Natural killer cell (primary cell): ENCODE measurements around the gene ATP2C2. TPM values are rescaled to one million over a fixed set of nuclear protein-coding genes. Genes with fewer than 3 reads are reported as not detected.

Experiments
- ATAC-seq, 3 donors: fragments of 150-1000 bp in 2 of 3; fragments of 200-7000 bp in 1 of 3; cut with Tn5 transposase; 1 replicate in 1 of 3; 2 replicates in 2 of 3; pipeline ENCODE4 v1.10.0; 2021; ENCODE audit warnings: mild to moderate bottlenecking in 2 of 3, moderate library complexity in 2 of 3
- DNase-seq, 2 donors: peaks; one replicate each; pipeline versions ENCODE4 v3.0.0 to v3.0.0-alpha.2; 2013 to 2021; ENCODE audit warnings: mixed read lengths in 1 of 2
- H3K27ac ChIP-seq: one replicate; pipeline ENCODE4 v1.5.1; 2013; ENCODE audit warnings: mild to moderate bottlenecking, low read length
- H3K27me3 ChIP-seq: one replicate; pipeline ENCODE4 v1.6.1; 2013; ENCODE audit warnings: low read length; ENCODE audit not compliant: control insufficient read depth, insufficient read depth
- H3K36me3 ChIP-seq: one replicate; pipeline ENCODE4 v1.6.1; 2013; ENCODE audit warnings: low read length; ENCODE audit not compliant: control insufficient read depth, insufficient read depth
- H3K4me1 ChIP-seq: one replicate; pipeline ENCODE4 v1.6.1; 2013; ENCODE audit warnings: low read length; ENCODE audit not compliant: control insufficient read depth, insufficient read depth
- H3K4me3 ChIP-seq: one replicate; pipeline ENCODE4 v1.5.1; 2013; ENCODE audit warnings: low read length
- H3K9me3 ChIP-seq: one replicate; pipeline ENCODE4 v1.6.1; 2013; ENCODE audit warnings: low read length; ENCODE audit not compliant: control insufficient read depth, insufficient read depth
- H3K27ac Mint-ChIP-seq, 2 donors: one replicate each; pipeline ENCODE4 v1.8.0; 2022; ENCODE audit warnings: mild to moderate bottlenecking in 2 of 2, mixed read lengths in 2 of 2, moderate library complexity in 1 of 2
- H3K27me3 Mint-ChIP-seq, 2 donors: one replicate each; pipeline ENCODE4 v1.8.0; 2022; ENCODE audit warnings: low read depth in 2 of 2, mixed read lengths in 2 of 2
- H3K36me3 Mint-ChIP-seq: one replicate; pipeline ENCODE4 v1.8.0; 2022; ENCODE audit warnings: mixed read lengths
- H3K4me1 Mint-ChIP-seq, 2 donors: one replicate each; pipeline ENCODE4 v1.8.0; 2022; ENCODE audit warnings: mixed read lengths in 2 of 2
- H3K4me3 Mint-ChIP-seq: one replicate; pipeline ENCODE4 v1.8.0; 2022; ENCODE audit warnings: mild to moderate bottlenecking, moderate library complexity, mixed read lengths
- H3K9me3 Mint-ChIP-seq, 2 donors: one replicate each; pipeline ENCODE4 v1.8.0; 2022; ENCODE audit warnings: mixed read lengths in 2 of 2
- CTCF ChIP-seq: fragments of 200-600 bp; IDR thresholded peaks from one replicate; pipeline ENCODE4 v1.8.0; 2022; ENCODE audit warnings: antibody characterized with exemption
- WGBS: methylation state at CpG from one replicate; pipeline ENCODE4 v1.1.7; 2013; ENCODE audit warnings: missing lambda C conversion rate; ENCODE audit not compliant: insufficient coverage; 5-methylcytosine and 5-hydroxymethylcytosine counted together
- intact Hi-C: fragments of 100-400 bp; cut with micrococcal nuclease; formaldehyde crosslinking; loops from one replicate; pipeline ENCODE4 v1.14.2; 2022
- total RNA-seq, 4 donors: library from RNA; stranded (reverse); fragments of 120-200 nt in 1 of 4; gene quantifications; one replicate each; pipeline versions ENCODE4 v1.2.3 to v1.2.4, GENCODE V29; 2013 to 2022

The ATP2C2 gene
- total RNA-seq, 3 donors from 2014 or later (not counting 1 experiment from before 2014, with no cell fraction given): not detected

GRCh38 chr16:84370723-84371552 is 2.6 kb downstream of the ATP2C2 start:
- H3K27me3 Mint-ChIP-seq: peaks cover 36 to 52% of the 10 kb centered on the region in 2 donors
- Histone ChIP-seq H3K27me3 (peaks cover 8% of the 10 kb centered on the region), H3K36me3 (no peaks in the 10 kb centered on the region), H3K9me3 (no peaks in the 10 kb centered on the region), H3K4me1 (no peaks in the 10 kb centered on the region), H3K4me3 (no peak overlapping the region), H3K27ac (no peak overlapping the region)
- H3K4me1 Mint-ChIP-seq: no peaks in the 10 kb centered on the region
- H3K36me3 Mint-ChIP-seq: no peaks in the 10 kb centered on the region
- H3K27ac Mint-ChIP-seq: no peak overlapping the region
- no peaks in the 10 kb centered on the region for H3K9me3 Mint-ChIP-seq
- 71% methylated on average over 7 of the region's 8 CpGs for WGBS
- DNase-seq (no peak), ATAC-seq (no peak)
- intact Hi-C loops: no loop called here
- no peak overlapping the region for H3K4me3 Mint-ChIP-seq
- TF ChIP-seq CTCF: no peak

GRCh38 chr16:84371553-84371865 is 3.2 kb downstream of the ATP2C2 start:
- Mint-ChIP-seq H3K27me3 (peaks cover 35 to 51% of the 10 kb centered on the region in 2 donors), H3K9me3 (no peaks in the 10 kb centered on the region), H3K36me3 (no peaks in the 10 kb centered on the region), H3K27ac (no peak overlapping the region), H3K4me1 (no peaks in the 10 kb centered on the region), H3K4me3 (no peak overlapping the region)
- Histone ChIP-seq H3K27me3 (peaks cover 8% of the 10 kb centered on the region), H3K27ac (no peak overlapping the region), H3K9me3 (no peaks in the 10 kb centered on the region), H3K4me1 (no peaks in the 10 kb centered on the region), H3K4me3 (no peak overlapping the region), H3K36me3 (no peaks in the 10 kb centered on the region)
- intact Hi-C loops: no loop called here
- DNase-seq (no peak), ATAC-seq (no peak)
- TF ChIP-seq CTCF: no peak
- WGBS: 89% methylated on average over 4 of the region's 4 CpGs

- no peaks in the 10 kb centered on the region for H3K4me1 ChIP-seq
- no peak for ATAC-seq
- intact Hi-C loops: no loop called here
- Mint-ChIP-seq H3K9me3 (no peaks in the 10 kb centered on the region), H3K4me3 (no peak overlapping the region), H3K4me1 (no peaks in the 10 kb centered on the region), H3K27me3 (peaks cover 19 to 37% of the 10 kb centered on the region in 2 donors), H3K36me3 (no peaks in the 10 kb centered on the region), H3K27ac (no peak overlapping the region)
- no peaks in the 10 kb centered on the region for H3K9me3 ChIP-seq
- WGBS: 81% methylated on average over 10 of the region's 10 CpGs
- H3K4me3 ChIP-seq: no peak overlapping the region
- DNase-seq: no peak
- H3K27ac ChIP-seq: no peak overlapping the region
- peaks cover 5% of the 10 kb centered on the region for H3K27me3 ChIP-seq
- H3K36me3 ChIP-seq: no peaks in the 10 kb centered on the region
- TF ChIP-seq CTCF: no peak
These were observed 5.7 kb downstream of the ATP2C2 start for GRCh38 chr16:84373907-84374489.
